GM12865 (cell line): ENCODE data around the gene CYTH1.
"Not testable (repeated sequence)": the region's sequence is repeated elsewhere in the genome, so short reads cannot be mapped to it uniquely, and the experiment has no call there.

Experiments
- DNase-seq: peaks from one replicate; pipeline ENCODE4 v3.0.0; 2010; ENCODE audit warnings: low read depth
- H3K4me3 ChIP-seq: 2 replicates; pipeline ENCODE4 v1.5.1; 2011; ENCODE audit warnings: mild to moderate bottlenecking, low read depth, low read length, control low read depth
- TF ChIP-seq, protein P1 (sequence below): IDR thresholded peaks from 2 replicates; pipeline ENCODE4 v1.5.1; 2011; ENCODE audit warnings: low read length, control low read depth, low read depth, inconsistent platforms; ENCODE audit not compliant: insufficient read depth; ENCODE audit errors: missing control alignments

The CYTH1 gene

DNA sequence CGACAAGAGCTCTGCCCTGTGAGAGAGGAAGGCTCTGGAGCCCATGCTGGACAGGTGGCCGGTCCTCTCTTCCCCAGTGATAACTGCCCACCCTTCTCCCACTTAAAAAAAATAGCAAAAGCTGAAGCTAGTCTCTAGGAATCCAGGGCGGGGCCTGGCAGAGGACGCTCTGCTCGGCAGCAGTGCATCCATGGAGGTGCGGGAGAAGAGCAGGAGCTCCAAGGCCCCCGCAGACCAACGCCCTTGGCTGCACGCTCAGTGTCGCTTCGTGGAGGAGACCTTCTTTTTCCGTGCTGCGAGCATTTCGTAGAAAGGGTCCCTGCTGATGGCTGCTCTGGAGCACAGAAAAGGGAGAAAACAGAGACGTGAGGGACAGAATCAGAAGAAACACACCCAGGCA, 106.2 kb downstream of the CYTH1 start:
- DNase-seq: no peak
- TF ChIP-seq, protein P1, sequence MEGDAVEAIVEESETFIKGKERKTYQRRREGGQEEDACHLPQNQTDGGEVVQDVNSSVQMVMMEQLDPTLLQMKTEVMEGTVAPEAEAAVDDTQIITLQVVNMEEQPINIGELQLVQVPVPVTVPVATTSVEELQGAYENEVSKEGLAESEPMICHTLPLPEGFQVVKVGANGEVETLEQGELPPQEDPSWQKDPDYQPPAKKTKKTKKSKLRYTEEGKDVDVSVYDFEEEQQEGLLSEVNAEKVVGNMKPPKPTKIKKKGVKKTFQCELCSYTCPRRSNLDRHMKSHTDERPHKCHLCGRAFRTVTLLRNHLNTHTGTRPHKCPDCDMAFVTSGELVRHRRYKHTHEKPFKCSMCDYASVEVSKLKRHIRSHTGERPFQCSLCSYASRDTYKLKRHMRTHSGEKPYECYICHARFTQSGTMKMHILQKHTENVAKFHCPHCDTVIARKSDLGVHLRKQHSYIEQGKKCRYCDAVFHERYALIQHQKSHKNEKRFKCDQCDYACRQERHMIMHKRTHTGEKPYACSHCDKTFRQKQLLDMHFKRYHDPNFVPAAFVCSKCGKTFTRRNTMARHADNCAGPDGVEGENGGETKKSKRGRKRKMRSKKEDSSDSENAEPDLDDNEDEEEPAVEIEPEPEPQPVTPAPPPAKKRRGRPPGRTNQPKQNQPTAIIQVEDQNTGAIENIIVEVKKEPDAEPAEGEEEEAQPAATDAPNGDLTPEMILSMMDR: no peak

DNA sequence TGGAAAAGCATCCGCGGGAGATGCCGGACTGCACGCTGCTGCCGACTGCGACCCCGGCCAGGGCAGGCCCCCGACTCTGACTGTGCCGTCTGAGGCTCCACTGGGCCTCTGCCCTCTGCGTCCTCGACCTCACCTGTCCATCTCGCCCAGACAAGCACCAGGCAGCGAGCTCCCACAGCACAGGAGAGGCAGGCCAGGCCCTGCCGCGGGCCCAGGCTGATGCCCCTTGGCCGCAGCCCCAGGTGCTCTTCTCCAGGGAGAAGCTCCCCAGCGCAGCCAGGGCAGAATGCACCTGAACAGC, 106.8 kb downstream of the CYTH1 start:
- DNase-seq: no peak
- H3K4me3 ChIP-seq: no peak overlapping the region
- TF ChIP-seq, protein P1: no peak

More for the DNA sequence above, 106.2 kb downstream of the CYTH1 start:
- no peak overlapping the region for H3K4me3 ChIP-seq

DNA sequence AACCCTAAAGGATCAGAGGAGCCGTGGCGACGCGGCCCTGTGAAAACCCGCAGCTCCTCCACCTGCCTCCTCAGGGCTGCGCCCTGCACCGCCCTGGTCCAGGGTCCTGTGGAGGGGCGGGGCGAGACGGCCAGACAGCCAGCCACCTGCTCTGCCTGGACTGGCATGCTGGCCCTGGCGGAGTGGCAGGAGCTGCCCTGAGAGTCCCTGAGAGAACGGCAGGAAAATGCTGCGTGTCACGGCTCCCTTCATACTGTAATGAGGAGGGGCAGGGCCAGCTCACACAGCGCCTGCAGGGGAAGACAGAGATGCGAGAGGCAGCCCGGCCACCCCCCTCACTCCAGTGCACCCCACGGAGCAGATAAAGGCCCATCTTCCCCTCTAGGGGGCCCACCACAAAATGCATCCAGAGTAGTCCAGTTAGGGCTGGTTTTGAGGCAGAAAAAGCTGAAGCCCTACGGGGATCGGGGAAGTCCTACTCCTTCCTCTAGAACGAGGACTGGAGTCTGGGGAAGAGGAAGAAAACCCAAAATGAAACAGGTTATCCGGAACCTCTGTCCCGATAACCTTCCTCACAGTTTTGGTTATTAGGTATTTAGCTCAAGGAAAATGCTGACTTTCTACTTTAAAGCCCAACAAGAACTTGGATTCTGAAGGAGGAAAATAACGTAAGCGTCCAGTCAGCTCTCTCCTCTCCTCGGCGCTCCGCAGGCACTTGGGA, 107.3 kb downstream of the CYTH1 start:
- no peak overlapping the region for H3K4me3 ChIP-seq
- TF ChIP-seq, protein P1: no peak
- no peak for DNase-seq

DNA sequence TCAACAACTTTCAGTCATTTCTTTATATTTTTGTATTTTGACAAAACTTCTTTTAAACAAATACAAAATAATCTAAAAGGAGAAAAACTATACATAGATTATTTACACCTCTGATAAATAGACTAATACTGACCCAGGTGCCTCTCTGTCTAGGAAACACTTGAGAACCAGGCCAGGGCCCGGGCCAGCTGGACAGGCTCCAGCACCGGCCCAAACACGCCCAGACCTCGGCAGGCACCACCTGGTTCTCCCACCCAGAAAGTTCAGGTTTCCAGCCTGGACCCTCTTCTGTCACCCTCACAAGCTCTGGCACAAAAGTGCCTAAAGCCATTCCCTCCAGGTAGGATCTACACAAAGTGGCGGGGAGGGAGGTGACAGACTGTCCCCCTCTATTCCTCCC, 107.9 kb downstream of the CYTH1 start:
- no peak for DNase-seq
- no peak overlapping the region for H3K4me3 ChIP-seq
- TF ChIP-seq, protein P1: no peak

DNA sequence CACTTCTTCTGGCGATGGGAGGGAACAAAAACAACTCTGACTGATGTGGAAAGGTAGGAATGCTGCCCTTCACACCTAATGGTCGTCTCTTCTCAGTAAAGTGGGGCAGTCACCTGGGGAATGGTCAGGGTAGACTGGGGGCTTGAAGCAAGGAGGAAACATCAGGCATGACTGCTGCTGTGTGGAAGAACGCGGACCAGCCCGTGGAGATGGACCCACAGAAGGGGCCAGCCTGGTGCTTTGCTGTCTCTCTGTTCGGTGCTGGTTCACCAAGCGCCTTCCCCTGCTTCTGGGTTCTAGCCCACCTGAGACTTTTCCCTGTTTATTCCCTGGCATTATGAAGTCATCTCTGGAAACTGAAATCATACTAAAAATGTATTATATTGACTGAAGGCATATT, 108.7 kb downstream of the CYTH1 start:
- no peak overlapping the region for H3K4me3 ChIP-seq
- DNase-seq: no peak
- TF ChIP-seq, protein P1: no peak

DNA sequence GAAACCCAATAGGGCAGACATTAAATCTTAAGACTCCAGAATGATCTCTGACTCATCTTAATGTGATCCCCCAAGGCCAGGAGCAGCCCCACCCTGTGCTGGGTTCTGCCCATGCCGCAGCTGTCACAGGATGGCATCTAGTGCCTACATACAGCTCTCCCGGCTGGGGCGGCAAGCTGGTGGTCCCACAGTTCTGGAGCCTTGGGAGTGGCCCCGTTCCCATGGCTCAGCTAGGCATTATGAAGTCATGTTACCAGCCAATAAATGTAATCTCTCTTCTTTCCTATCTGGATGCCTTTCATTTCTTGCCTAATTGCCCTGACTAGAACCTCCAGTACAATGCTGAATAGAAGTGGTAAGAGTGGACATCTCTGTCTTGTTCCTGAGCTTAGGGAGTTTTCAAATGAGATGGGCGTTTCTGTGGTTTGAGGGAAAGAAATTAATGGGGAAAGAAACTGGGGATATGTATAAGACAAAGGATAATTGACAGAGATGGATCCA, 109.2 kb downstream of the CYTH1 start:
- H3K4me3 ChIP-seq: no peak overlapping the region
- TF ChIP-seq, protein P1: no peak
- DNase-seq: no peak

DNA sequence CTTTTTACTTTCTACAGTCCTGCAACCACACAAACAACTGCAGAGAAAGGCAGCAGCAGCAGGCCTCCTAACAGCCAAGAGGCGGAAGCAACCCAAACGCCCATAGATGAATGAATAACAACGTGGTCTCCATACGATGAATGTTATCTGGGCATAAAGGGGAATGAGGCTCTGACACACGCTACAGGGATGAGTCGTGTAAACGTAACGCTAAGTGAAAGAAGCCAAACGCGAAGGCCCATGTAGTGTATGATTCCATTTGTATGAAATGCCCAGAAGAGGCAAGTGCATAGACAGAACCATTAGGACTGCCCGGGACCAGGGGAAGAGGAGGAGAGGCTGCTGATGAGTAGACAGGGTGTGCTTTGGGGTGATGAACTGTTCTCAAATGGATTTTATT, 110.1 kb downstream of the CYTH1 start:
- H3K4me3 ChIP-seq: no peak overlapping the region
- TF ChIP-seq, protein P1: no peak
- no peak for DNase-seq

DNA sequence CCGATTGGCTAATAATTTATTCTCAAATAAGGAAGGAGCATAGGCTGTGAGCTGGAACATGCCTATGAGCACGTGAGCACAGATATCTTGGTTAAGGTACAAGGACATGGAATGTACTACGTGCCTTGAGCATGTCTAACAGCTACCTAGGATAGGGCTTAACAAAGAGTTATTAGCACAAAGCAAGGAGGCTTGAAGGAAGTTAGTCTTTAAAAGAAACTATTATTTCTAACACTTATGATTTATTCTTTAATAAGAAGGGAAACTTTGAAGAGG, 110.4 kb downstream of the CYTH1 start:
- not testable (repeated sequence) for H3K4me3 ChIP-seq, DNase-seq
